NCI-H2107 treated with DMSO at 0.1 percent for 48 hours (cell line): ENCODE results near the gene BTBD8.

ENCODE experiments used
- DNase-seq: peaks from one replicate; lab custom pipeline; 2025; ENCODE audit not compliant: unreplicated experiment; lab: John Stamatoyannopoulos, UW

BTBD8 gene

DNA sequence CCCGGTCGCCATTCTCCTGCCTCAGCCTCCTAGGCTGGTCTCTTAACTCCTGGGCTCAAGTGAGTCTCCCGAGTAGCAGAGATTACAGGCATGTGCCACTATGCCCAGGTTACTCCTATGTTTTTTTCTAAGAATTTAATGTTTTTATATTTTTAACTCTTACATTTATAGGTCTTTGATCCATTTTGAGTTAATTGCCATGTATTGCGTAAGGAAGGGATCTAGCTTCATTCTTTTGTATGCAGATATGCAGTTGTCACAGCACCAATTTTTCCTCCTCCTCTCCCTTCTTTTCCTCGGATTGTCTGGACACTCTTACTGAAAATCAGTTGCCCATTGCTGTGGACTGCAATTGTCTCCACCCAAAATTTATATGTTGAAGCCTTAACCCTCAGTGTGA is 11.5 kb downstream of the BTBD8 start:
- DNase-seq: no peak

DNA sequence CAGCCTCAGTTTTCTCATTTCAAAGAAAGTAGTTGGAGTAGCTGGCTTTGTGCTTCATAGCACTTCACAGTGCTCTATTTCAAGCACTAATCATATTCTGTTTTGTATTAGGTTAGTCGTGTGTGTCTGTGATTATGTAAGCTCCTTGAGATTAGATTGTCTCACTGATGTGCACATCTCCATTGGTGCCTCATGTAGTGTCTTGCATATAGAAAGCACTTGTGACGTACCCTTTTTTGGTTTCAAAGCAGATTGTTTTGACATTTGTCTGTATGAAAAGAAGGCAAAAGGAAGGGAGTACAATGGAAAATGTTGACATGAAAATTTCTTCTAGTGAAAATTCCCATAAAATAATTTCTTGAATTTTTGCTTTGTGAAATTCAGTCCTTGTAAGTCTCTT is 13.9 kb downstream of the BTBD8 start:
- DNase-seq: no peak

DNA sequence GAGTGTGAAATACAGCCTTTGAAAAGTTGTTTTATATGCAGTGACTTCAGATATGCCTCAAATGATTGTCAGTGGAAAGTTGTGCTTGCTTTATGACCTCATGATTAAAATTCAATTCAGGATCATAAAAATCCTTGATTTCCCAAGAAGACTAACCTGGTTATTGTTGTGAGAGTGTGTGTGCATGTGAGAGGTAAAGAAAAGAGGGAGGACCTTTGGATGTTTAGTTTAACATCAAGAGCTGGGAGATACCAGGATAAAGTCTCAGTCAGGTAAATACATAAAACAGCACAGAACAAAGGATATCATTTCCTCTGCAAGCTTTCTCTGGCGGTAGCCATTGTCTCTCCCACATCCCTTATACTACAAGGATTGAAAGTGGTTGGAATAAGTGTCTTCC is 14.4 kb downstream of the BTBD8 start:
- no peak for DNase-seq

DNA sequence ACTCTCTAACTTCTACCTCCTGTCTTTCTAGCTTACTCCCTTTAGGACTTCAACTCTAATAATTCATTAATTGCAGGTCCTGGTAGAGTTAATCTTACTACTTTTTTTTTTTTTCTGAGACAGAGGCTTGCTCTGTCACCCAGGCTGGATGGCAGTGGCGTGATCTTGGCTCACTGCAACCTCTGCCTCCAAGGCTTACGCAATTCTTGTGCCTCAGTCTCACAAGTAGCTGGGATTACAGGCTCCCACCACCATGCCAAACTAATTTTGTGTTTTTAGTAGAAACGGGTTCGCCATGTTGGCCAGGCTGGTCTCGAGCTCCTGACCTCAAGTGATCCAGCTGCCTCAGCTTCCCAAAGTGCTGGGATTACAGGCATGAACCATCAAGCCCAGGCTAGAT is 15.7 kb downstream of the BTBD8 start:
- no peak for DNase-seq

DNA sequence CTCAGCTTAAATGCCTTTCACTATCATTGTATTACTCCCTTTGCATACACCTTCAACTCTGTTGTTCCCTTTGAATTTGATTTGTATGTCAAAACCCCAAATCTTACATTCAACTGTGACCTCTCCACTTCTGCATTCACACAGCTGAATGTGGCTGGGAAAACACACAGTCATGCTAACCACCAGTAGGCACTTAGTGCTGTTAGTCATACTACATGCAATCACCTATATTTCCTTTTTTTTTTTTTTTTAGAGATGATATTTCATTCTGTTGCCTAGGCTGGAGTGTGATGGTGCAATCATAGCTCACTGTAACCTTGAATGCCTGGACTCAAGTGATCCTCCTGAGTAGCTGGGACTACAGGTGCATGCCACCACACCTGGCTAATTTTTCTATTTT is 16.2 kb downstream of the BTBD8 start:
- DNase-seq: no peak

DNA sequence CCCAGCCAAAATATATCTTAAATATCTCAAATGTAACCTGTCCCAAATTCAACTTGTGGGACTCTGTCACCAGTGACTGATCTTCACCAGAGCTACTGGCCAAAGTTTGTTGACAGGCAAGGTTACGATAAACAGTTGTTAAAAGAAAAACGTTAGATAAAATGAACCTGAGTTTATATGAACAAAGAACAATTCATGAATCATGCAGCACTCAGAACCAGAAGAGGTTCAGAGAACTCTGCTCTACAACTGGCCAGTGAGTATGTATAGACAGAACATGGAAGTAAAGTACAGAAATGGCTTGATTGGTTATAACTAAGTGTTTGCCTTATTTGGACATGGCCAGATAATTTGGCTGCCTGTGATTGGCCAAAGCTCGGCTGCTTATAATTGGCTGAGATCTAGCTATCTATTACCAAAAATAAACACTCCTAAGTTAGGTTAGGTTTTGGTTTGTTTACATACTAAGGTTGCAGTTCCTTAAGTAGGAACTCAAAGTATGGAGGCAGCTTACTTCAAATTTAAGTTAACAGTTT is 25.5 kb downstream of the BTBD8 start:
- DNase-seq: no peak

DNA sequence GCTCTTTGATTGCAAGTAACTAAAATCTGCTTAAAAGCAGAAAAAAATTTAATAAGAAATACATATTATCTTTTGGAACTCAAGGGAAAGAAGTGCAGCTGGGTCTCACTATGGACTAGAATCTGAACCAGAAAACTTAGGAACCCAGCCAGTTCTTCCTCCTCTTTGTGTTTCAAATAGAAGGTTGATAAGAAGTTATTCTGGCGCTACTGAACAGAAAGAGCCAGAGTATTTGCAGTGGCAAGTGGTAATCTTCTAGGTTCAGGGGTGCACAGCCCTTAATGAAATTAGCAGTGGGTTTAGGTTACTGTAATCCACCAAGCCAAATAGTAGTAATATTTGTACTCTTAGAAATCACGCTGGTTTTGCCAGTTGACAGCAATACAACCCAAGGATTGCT is 28.5 kb downstream of the BTBD8 start:
- DNase-seq: no peak

DNA sequence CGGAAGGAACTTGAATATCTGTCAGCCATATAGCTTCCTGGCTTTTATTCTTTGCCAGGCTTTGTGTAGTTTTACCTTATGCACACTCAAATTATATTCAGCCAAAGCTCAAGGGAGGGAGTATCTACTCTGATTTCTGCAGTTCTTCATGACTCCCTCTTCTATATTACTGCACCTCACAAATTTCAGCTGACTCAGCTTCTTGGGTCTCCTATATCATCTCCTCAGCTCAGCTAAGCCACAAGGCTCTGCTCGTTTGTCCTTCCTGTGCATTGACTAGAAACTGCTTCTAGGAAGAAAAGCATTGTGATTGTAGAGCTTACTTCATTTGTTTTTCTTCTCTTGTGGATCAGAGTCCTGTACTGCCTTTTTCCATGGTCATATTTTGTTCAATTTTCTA is 37.4 kb downstream of the BTBD8 start:
- no peak for DNase-seq

DNA sequence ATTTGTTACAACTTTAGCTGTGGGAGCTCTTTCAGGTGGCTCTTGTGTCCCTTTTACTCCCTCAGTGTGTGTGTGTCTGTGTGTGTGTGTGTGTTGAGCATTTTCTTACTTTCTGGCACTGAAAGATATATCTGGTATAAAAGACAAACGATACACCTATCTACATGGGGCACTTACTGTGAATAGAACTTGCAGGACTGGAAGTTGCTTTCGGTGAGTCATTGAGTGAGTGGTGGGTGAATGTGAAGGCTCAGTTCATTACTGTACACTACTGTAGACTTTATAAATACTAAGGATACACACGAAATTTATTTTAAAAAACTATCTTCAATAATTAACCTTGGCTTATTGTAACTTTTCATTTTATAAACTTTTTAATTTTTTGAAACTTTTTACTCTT is 38.7 kb downstream of the BTBD8 start:
- no peak for DNase-seq

DNA sequence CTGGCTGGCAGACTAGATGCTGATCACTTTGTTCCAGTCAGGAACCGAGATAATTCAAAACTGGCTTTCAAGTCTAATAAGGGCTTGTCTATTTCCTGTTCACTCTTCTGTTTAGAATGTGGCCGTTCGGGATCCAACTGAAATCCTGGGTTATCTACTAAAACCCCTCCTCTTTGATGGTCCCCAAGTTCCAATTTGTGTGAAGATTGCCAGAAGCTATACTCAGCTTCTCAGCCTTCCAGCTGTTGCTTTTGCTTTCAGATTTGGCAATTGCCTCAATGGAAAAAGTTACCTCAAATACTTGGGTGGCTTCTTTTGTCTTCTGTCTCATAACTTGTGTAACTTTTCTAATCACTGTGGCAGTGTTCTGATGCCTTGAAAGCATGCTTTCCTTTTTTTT is 43.7 kb downstream of the BTBD8 start:
- no peak for DNase-seq

DNA sequence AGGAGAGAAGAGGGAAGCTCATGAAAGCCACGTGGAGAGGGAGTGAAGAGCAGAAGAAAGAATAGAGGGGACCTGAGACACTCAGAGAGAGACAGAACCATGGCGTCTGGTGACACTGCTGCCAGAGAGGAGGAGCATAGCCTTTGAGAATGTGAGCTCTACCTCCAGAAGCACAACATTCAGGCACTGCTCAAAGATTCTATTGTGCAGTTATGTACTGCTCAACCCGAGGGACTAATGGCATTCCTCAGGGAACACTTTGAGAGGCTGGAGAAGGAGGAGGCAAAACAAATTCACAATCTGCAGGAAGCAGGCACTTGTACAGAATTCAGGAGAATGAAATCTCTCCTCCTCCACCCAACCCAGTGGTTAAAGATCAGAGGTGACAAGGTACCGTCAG is 45.1 kb downstream of the BTBD8 start:
- DNase-seq: no peak

DNA sequence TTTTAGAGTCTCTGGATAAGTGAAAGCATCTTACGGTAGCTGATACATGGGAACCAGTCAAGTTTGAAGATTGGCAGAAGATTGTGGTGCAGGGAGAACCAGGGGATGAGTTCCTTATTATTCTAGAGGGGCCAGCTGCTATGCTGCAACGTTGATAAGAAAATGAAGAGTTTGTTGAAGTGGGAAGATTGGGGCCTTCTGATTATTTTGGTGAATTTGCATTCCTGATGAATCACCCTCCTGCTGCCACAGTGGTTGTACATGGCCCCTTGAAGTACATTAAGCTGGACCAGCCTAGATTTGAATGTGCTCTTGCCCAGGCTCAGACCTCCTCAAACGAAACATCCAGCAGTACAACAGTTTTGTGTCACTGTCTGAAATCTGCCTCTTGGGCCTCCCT is 45.9 kb downstream of the BTBD8 start:
- no peak for DNase-seq

DNA sequence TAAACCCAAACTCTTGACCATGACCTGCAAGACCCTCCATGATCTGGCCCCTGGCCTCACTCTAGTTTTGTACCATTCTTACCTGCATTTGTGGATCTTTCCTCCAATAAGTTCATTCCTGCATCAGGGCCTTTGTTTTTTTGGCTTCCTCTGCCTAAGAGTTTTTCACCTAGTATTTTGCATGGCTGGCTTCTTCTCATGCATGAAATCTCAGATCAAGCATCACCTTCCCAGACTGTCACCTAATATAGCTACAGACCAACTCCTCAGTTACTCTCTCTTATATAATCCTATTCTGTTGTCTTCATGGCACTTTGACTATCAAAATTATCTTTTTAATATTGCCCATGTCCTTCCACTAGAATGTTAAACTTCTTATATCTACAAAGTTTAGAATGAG is 54.2 kb downstream of the BTBD8 start:
- no peak for DNase-seq

DNA sequence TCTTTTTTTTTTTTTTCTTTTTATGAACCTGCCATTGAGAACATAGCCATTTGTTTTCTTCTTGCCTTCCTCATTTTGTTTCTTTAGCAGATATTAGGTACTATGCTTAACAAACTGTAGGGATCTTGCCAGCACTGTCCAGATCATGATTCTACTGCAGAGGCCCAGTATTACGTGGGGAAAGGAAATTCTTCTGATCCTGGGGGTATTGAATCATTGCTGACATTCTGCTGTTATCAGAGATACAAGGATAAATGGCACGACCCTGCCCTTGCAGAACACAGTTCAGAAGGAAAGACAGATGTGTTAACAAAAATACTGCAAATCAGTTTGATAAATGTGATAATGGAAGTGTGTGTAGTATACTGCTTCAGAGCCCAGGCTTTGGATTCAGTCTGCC is 56.2 kb downstream of the BTBD8 start:
- DNase-seq: no peak

DNA sequence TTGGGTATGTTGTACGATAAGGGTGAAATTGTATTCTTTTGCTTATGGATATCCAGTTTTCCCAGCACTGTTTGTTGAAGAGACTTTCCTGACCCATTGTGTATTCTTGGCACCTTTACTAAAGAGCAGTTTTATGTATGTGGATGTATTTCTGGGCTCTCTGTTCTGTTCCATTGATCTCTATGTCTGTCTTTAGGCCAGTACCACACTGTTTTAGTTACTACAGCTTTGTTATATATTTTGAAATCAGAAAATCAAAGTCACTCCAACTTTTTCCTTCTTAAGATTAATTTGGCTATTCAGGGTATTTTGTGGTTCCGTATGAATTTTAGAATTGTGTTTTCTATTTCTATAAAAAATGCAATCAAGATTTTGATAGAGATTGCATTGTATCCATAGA is 74.8 kb downstream of the BTBD8 start:
- DNase-seq: no peak

DNA sequence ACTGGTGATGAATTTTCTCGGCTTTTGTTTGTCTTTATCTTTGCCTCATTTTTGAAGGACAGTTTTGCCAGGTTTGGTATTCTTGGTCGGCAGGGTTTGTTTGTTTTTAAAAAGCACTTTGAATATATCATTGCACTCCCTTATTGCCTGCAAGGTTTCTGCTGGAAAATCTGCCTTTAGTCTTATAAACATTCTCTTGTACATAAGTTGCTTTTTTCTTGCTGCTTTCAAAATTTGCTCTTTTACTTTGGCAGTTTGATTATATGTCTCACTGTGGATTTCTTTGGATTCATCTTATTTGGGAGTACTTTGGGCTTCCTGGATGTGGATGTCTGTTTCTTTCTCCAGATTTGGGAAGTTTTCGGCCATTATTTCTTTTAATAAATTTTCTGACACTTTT is 79.4 kb downstream of the BTBD8 start:
- DNase-seq: no peak

DNA sequence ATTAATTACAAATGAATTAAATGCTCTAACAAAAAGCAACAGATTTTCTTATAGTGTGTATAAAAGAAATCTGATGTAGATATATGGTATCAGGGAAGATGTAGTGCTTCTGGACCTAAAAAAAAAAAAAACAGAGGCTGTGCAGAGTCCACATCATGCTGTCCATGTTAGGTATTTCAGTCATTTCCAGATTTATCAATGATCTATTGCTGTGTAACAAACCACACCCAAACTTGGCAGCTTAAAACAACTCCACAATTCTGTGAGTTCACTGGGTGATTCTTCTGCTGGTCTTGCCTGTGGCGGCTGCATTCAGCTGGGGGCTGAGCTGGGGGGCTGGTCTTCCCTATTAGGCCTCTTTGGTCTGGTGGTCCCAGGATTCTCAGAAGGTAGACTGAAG is 85.2 kb downstream of the BTBD8 start:
- no peak for DNase-seq

DNA sequence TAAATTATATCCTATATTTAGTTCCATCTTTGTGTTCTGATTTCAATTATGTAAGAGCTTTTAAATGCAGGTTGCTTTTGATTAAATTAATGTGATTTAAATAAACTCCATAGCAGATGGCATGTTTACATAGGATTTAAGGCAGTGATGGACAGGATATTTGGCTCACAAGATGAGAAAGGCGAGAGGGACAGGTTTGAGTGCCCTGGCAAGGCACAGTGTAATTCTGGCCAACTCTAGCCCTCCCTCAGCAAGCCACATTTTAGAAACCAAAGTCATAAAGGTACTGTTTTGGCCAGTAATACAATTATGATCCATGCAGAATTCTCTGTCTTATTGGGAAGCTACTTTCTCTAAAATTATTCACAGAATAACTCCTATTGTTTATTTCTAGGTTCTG is 87.0 kb downstream of the BTBD8 start:
- no peak for DNase-seq

DNA sequence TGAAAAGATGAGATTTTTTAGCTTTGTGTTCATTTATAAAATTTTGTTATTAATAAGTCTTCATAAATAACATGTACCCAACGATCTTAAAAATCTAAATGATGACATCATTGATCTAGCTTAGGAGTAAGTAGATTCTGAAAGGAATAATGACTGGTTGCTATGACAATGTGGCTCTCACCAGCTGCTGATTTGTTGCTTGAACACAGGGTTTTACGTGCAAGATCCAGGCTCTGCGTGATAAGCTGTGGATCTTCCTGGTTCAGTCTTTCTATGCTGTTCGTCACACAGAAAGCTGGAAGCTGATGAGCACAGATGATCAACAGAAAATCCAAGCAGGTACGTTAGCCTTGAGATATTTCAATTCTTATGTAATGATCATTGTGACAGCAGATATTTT is 88.5 kb downstream of the BTBD8 start:
- no peak for DNase-seq

DNA sequence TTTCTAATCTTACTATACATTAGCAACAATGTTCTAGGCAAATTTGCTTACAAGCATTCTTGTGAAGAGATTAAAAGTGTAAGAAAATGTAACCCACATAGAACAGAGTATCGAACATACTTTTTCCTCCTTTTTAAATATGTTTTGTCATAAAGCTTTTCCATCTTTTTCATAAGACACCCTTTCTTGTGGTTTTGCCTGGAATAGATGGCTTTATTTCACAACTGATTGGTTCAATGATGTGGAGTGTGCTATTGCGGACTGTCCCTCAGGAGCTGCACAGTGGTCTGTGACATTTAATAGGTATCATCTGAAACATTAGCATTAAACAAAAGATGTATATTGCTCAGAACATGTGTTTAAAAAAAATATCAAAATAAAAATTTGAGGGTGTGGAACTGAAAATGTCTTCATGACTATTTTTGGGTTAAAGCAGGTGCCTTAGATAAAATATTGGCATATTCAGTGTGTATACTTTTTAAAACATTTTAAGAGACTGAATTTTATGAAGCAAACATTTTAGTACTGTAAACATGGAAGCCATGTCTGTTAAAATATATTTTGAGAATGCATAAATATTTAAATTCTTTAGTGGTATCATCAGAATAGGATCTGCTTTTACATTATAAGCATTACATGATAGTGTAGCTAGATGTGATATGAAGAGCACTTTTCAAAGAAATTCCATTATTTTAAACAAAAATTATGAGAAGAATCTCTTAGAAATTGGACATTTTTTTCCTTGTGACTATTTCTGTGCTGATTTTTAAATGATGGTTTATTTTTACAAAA is 89.3 kb downstream of the BTBD8 start:
- no peak for DNase-seq

DNA sequence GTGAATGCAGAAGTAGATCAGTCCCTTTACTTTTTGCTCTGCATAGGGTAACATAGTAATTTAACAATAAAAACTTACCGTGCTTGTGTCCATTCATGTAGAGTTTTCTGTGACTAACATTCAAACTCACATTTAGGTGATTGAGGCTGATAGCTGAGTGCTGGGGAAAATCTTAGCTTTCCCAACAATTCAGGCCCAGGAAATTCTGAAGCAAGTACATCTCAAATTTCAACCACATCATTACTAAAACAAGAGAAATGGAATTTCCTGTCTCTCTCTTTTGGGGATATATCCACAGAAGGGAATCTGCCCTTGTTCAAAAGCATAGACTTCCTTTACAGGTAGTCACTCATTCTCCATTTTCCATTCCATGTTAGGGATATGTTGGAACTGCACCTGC is 104.5 kb downstream of the BTBD8 start:
- no peak for DNase-seq

DNA sequence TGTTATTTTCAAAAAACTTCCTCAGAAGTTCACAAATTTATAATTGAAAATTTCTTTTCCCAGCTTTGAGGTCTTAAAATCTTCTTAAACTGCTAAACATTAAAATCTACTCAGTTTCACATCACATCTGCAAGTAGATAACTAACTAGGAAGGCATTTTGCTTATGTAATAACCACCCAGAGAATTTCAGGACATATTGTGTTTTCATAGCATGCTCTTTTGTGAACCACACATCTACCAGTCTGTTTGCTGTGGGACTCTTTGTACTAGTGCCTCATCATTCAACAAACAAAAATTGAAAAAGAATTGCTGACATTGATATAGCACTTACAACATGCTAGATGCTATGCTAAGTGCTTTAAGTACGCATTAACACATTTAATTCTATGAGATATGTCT is 105.9 kb downstream of the BTBD8 start:
- no peak for DNase-seq
